ENCODE results near the gene NSG1. TPM values are rescaled to one million over a fixed set of nuclear protein-coding genes. Genes with fewer than 3 reads are reported as not detected.
"Not testable (repeated sequence)": the region's sequence is repeated elsewhere in the genome, so short reads cannot be mapped to it uniquely, and the experiment has no call there.

NSG1 gene
- total RNA-seq (under 1 TPM; 0.58 to 0.78 TPM), polyA plus RNA-seq (1 to 10 TPM in 1 of 2 donors, not detected in 1; 1.5 TPM)
- long read RNA-seq, donor 1, result 0 reads
- long read RNA-seq, donor 2, partial matches to known transcripts, result 0 of 1 reads
- long read RNA-seq, donor 2, other reads (novel, unspliced or antisense), result 1 of 1 reads

- Histone ChIP-seq H3K36me3 (ENCODE audit: control insufficient read depth in 1 of 2, insufficient read depth in 2 of 2, low read length in 1 of 2) (no peaks in the 10 kb centered on the region), H3K27ac (ENCODE audit: low read depth in 1 of 2, low read length in 2 of 2) (no peak within 1 kb of the TSS), H3K9me3 (ENCODE audit: control insufficient read depth, low read length) (no peaks in the 10 kb centered on the region), H3K4me1 (ENCODE audit: control insufficient read depth in 1 of 2, insufficient read depth in 2 of 2, low read length in 2 of 2) (no peaks in the 10 kb centered on the region), H3K4me3 (ENCODE audit: low read length in 2 of 2) (peak within 1 kb of the TSS; percentile 11 to 34), H3K27me3 (ENCODE audit: control insufficient read depth in 1 of 2, insufficient read depth in 2 of 2, low read length in 1 of 2) (no peaks in the 10 kb centered on the region)
- intact Hi-C loops (cut with DNase I), result no loop called here
- 0 to 1% methylated on average over 35 to 87 of the region's 87 CpGs for WGBS, 2 donors
- ATAC-seq (ENCODE audit: low FRiP score) (no peak), DNase-seq (peak in 1 of 2 donors; percentile 78)
Measured at GRCh38 chr4:4386736-4387392, at the start of gene NSG1. Gene NSG1 (plus strand): TSS chr4:4387102. CDS start chr4:4387630, 528 bp downstream.

GRCh38 chr4:4338210-4339001 lies 48.5 kb upstream of the NSG1 start:
- H3K4me3 ChIP-seq (ENCODE audit: low read length in 2 of 2), result no peak overlapping the region
- no peaks in the 10 kb centered on the region for H3K36me3 ChIP-seq (ENCODE audit: control insufficient read depth in 1 of 2, insufficient read depth in 2 of 2, low read length in 1 of 2)
- no peaks in the 10 kb centered on the region for H3K27me3 ChIP-seq (ENCODE audit: control insufficient read depth in 1 of 2, insufficient read depth in 2 of 2, low read length in 1 of 2)
- 61 to 73% methylated on average over 11 of the region's 11 CpGs for WGBS, 2 donors
- peak in 1 of 2 donors; percentile 31 for DNase-seq
- no peaks in the 10 kb centered on the region for H3K9me3 ChIP-seq (ENCODE audit: control insufficient read depth, low read length)
- H3K4me1 ChIP-seq (ENCODE audit: control insufficient read depth in 1 of 2, insufficient read depth in 2 of 2, low read length in 2 of 2), result no peaks in the 10 kb centered on the region
- intact Hi-C loops (cut with DNase I), result loop anchor here in 1 of 2 donors (5.0 kb wide), 1 partner anchor 86 kb away; no protein-coding TSS in a partner anchor
- no peak for ATAC-seq (ENCODE audit: low FRiP score)
- no peak overlapping the region for H3K27ac ChIP-seq (ENCODE audit: low read depth in 1 of 2, low read length in 2 of 2)

GRCh38 chr4:4339504-4340085 lies 47.3 kb upstream of the NSG1 start:
- WGBS, 2 donors, result 52 to 56% methylated on average over 21 of the region's 21 CpGs
- intact Hi-C loops (cut with DNase I), result loop anchor here in 1 of 2 donors (5.0 kb wide), 1 partner anchor 87 kb away; no protein-coding TSS in a partner anchor
- Histone ChIP-seq H3K36me3 (ENCODE audit: control insufficient read depth in 1 of 2, insufficient read depth in 2 of 2, low read length in 1 of 2) (no peaks in the 10 kb centered on the region), H3K27ac (ENCODE audit: low read depth in 1 of 2, low read length in 2 of 2) (no peak overlapping the region), H3K9me3 (ENCODE audit: control insufficient read depth, low read length) (no peaks in the 10 kb centered on the region), H3K27me3 (ENCODE audit: control insufficient read depth in 1 of 2, insufficient read depth in 2 of 2, low read length in 1 of 2) (no peaks in the 10 kb centered on the region), H3K4me1 (ENCODE audit: control insufficient read depth in 1 of 2, insufficient read depth in 2 of 2, low read length in 2 of 2) (no peaks in the 10 kb centered on the region), H3K4me3 (ENCODE audit: low read length in 2 of 2) (no peak overlapping the region)
- DNase-seq (peak in 1 of 2 donors; percentile 10), ATAC-seq (ENCODE audit: low FRiP score) (no peak)

- no peak for ATAC-seq (ENCODE audit: low FRiP score)
- Histone ChIP-seq H3K36me3 (ENCODE audit: control insufficient read depth in 1 of 2, insufficient read depth in 2 of 2, low read length in 1 of 2) (no peaks in the 10 kb centered on the region), H3K27ac (ENCODE audit: low read depth in 1 of 2, low read length in 2 of 2) (no peak overlapping the region), H3K4me3 (ENCODE audit: low read length in 2 of 2) (no peak overlapping the region), H3K27me3 (ENCODE audit: control insufficient read depth in 1 of 2, insufficient read depth in 2 of 2, low read length in 1 of 2) (no peaks in the 10 kb centered on the region), H3K9me3 (ENCODE audit: control insufficient read depth, low read length) (no peaks in the 10 kb centered on the region), H3K4me1 (ENCODE audit: control insufficient read depth in 1 of 2, insufficient read depth in 2 of 2, low read length in 2 of 2) (no peaks in the 10 kb centered on the region)
- intact Hi-C loops (cut with DNase I), result no loop called here
- 88 to 89% methylated on average over 9 of the region's 9 CpGs for WGBS, 2 donors
- peak in 1 of 2 donors; percentile 57 for DNase-seq
Measured at GRCh38 chr4:4341861-4342650, 44.8 kb upstream of the NSG1 start.

- no peaks in the 10 kb centered on the region for H3K9me3 ChIP-seq (ENCODE audit: control insufficient read depth, low read length)
- intact Hi-C loops (cut with DNase I), result no loop called here
- WGBS, 2 donors, result 69 to 80% methylated on average over 5 of the region's 5 CpGs
- ATAC-seq (ENCODE audit: low FRiP score), result no peak
- H3K4me1 ChIP-seq (ENCODE audit: control insufficient read depth in 1 of 2, insufficient read depth in 2 of 2, low read length in 2 of 2), result no peaks in the 10 kb centered on the region
- DNase-seq, result peak in 1 of 2 donors; percentile 25
- no peaks in the 10 kb centered on the region for H3K36me3 ChIP-seq (ENCODE audit: control insufficient read depth in 1 of 2, insufficient read depth in 2 of 2, low read length in 1 of 2)
- no peak overlapping the region for H3K4me3 ChIP-seq (ENCODE audit: low read length in 2 of 2)
- no peak overlapping the region for H3K27ac ChIP-seq (ENCODE audit: low read depth in 1 of 2, low read length in 2 of 2)
- no peaks in the 10 kb centered on the region for H3K27me3 ChIP-seq (ENCODE audit: control insufficient read depth in 1 of 2, insufficient read depth in 2 of 2, low read length in 1 of 2)
Measured at GRCh38 chr4:4343038-4343437, 43.9 kb upstream of the NSG1 start.

- H3K27ac ChIP-seq (ENCODE audit: low read depth in 1 of 2, low read length in 2 of 2), result no peak overlapping the region
- H3K9me3 ChIP-seq (ENCODE audit: control insufficient read depth, low read length), result no peaks in the 10 kb centered on the region
- no peaks in the 10 kb centered on the region for H3K4me1 ChIP-seq (ENCODE audit: control insufficient read depth in 1 of 2, insufficient read depth in 2 of 2, low read length in 2 of 2)
- ATAC-seq (ENCODE audit: low FRiP score) (no peak), DNase-seq (peak in 1 of 2 donors; percentile 26)
- H3K36me3 ChIP-seq (ENCODE audit: control insufficient read depth in 1 of 2, insufficient read depth in 2 of 2, low read length in 1 of 2), result no peaks in the 10 kb centered on the region
- H3K4me3 ChIP-seq (ENCODE audit: low read length in 2 of 2), result no peak overlapping the region
- intact Hi-C loops (cut with DNase I), result no loop called here
- 87 to 91% methylated on average over 14 of the region's 14 CpGs for WGBS, 2 donors
- H3K27me3 ChIP-seq (ENCODE audit: control insufficient read depth in 1 of 2, insufficient read depth in 2 of 2, low read length in 1 of 2), result no peaks in the 10 kb centered on the region
Measured at GRCh38 chr4:4344915-4345527, 41.9 kb upstream of the NSG1 start.

GRCh38 chr4:4347585-4347984 lies 39.3 kb upstream of the NSG1 start:
- no peak overlapping the region for H3K27ac ChIP-seq (ENCODE audit: low read depth in 1 of 2, low read length in 2 of 2)
- H3K4me1 ChIP-seq (ENCODE audit: control insufficient read depth in 1 of 2, insufficient read depth in 2 of 2, low read length in 2 of 2), result no peaks in the 10 kb centered on the region
- ATAC-seq (ENCODE audit: low FRiP score) (no peak), DNase-seq (no peak)
- whole genome bisulfite sequencing, 2 donors, result 9 to 15% methylated on average over 1 of the region's 1 CpG
- intact Hi-C loops (cut with DNase I), result no loop called here
- H3K27me3 ChIP-seq (ENCODE audit: control insufficient read depth in 1 of 2, insufficient read depth in 2 of 2, low read length in 1 of 2), result no peaks in the 10 kb centered on the region
- no peak overlapping the region for H3K4me3 ChIP-seq (ENCODE audit: low read length in 2 of 2)
- no peaks in the 10 kb centered on the region for H3K36me3 ChIP-seq (ENCODE audit: control insufficient read depth in 1 of 2, insufficient read depth in 2 of 2, low read length in 1 of 2)
- no peaks in the 10 kb centered on the region for H3K9me3 ChIP-seq (ENCODE audit: control insufficient read depth, low read length)

GRCh38 chr4:4348585-4348984 lies 38.3 kb upstream of the NSG1 start:
- H3K4me1 ChIP-seq (ENCODE audit: control insufficient read depth in 1 of 2, insufficient read depth in 2 of 2, low read length in 2 of 2); H3K4me3 ChIP-seq (ENCODE audit: low read length in 2 of 2); intact Hi-C loops (cut with DNase I); H3K9me3 ChIP-seq (ENCODE audit: control insufficient read depth, low read length); H3K36me3 ChIP-seq (ENCODE audit: control insufficient read depth in 1 of 2, insufficient read depth in 2 of 2, low read length in 1 of 2); H3K27me3 ChIP-seq (ENCODE audit: control insufficient read depth in 1 of 2, insufficient read depth in 2 of 2, low read length in 1 of 2); H3K27ac ChIP-seq (ENCODE audit: low read depth in 1 of 2, low read length in 2 of 2); ATAC-seq (ENCODE audit: low FRiP score): not testable (repeated sequence)
- DNase-seq, result peak in 1 of 2 donors; percentile 13
- WGBS, 2 donors, result 71 to 83% methylated on average over 9 of the region's 9 CpGs

Measured in aorta (tissue), 5 donors.